C4-2B (cell line): ENCODE data around the gene DNER.

Source experiments
- CTCF ChIP-seq: fragments of 450-650 bp; conservative IDR thresholded peaks from 2 replicates; pipeline ENCODE4 v1.5.1; 2017; ENCODE audit warnings: mild to moderate bottlenecking
- ZFX ChIP-seq: fragments of 450-650 bp; IDR thresholded peaks from 2 replicates; pipeline ENCODE4 v1.6.1; 2017

GRCh38 chr2:229370509-229370908 lies 343.8 kb downstream of the DNER start:
- TF ChIP-seq CTCF, result no peak
- no peak for TF ChIP-seq ZFX
